ENCODE measurements around the gene SPDL1. TPM values are rescaled to one million over a fixed set of nuclear protein-coding genes. Genes with fewer than 3 reads are reported as not detected.

SPDL1 gene
- polyA plus RNA-seq, 1 experiment = 35.4 TPM

- peak; percentile 54 for DNase-seq (ENCODE audit: low read depth)
- TF ChIP-seq CTCF (IDR thresholded peaks at IDR 0.05; ENCODE audit: insufficient read depth, low read depth, low read length) = no peak
- POLR2A ChIA-PET = interaction anchor here (0.5 kb wide), 1 partner anchor 55 kb away, joined by 3 read pairs; no protein-coding TSS in a partner anchor
- CTCF ChIA-PET = interaction anchor here (2.3 kb wide), 1 partner anchor 10 kb away, joined by 6 read pairs; no protein-coding TSS in a partner anchor
- no peak overlapping the region for H3K4me3 ChIP-seq (ENCODE audit: low read depth, low read length)
- H3K36me3 ChIP-seq (ENCODE audit: control insufficient read depth, insufficient read depth, low read length) = no peaks in the 10 kb centered on the region
- no peaks in the 10 kb centered on the region for H3K27me3 ChIP-seq (ENCODE audit: control insufficient read depth, insufficient read depth, low read length)
These were observed 19.0 kb downstream of the SPDL1 start for GRCh38 chr5:169602535-169602934.

GRCh38 chr5:169606279-169606678, 22.7 kb downstream of the SPDL1 start:
- Histone ChIP-seq H3K36me3 (ENCODE audit: control insufficient read depth, insufficient read depth, low read length) (no peaks in the 10 kb centered on the region), H3K4me3 (ENCODE audit: low read depth, low read length) (no peak overlapping the region), H3K27me3 (ENCODE audit: control insufficient read depth, insufficient read depth, low read length) (no peaks in the 10 kb centered on the region)
- ChIA-PET CTCF (no interaction called here), POLR2A (no interaction called here)
- DNase-seq (ENCODE audit: low read depth) = no peak
- no peak for TF ChIP-seq CTCF (IDR thresholded peaks at IDR 0.05; ENCODE audit: insufficient read depth, low read depth, low read length)

- no peak for TF ChIP-seq CTCF (IDR thresholded peaks at IDR 0.05; ENCODE audit: insufficient read depth, low read depth, low read length)
- CTCF ChIA-PET = no interaction called here
- Histone ChIP-seq H3K36me3 (ENCODE audit: control insufficient read depth, insufficient read depth, low read length) (no peaks in the 10 kb centered on the region), H3K27me3 (ENCODE audit: control insufficient read depth, insufficient read depth, low read length) (no peaks in the 10 kb centered on the region), H3K4me3 (ENCODE audit: low read depth, low read length) (no peak overlapping the region)
- DNase-seq (ENCODE audit: low read depth) = no peak
- POLR2A ChIA-PET = interaction anchor here (0.7 kb wide), 1 partner anchor 18 kb away, joined by 3 read pairs; no protein-coding TSS in a partner anchor
These were observed 24.3 kb downstream of the SPDL1 start for GRCh38 chr5:169607882-169608281.

- CTCF ChIA-PET = no interaction called here
- TF ChIP-seq CTCF (IDR thresholded peaks at IDR 0.05; ENCODE audit: insufficient read depth, low read depth, low read length) = no peak
- no peak overlapping the region for H3K4me3 ChIP-seq (ENCODE audit: low read depth, low read length)
These were observed 26.1 kb downstream of the SPDL1 start for GRCh38 chr5:169609716-169610115.

GRCh38 chr5:169610606-169611005, 27.0 kb downstream of the SPDL1 start:
- no peaks in the 10 kb centered on the region for H3K27me3 ChIP-seq (ENCODE audit: control insufficient read depth, insufficient read depth, low read length)
- no peak for DNase-seq (ENCODE audit: low read depth)
- POLR2A ChIA-PET = no interaction called here
- CTCF ChIA-PET = interaction anchor here (0.6 kb wide), 1 partner anchor 15 kb away, joined by 4 read pairs; no protein-coding TSS in a partner anchor
- no peak overlapping the region for H3K4me3 ChIP-seq (ENCODE audit: low read depth, low read length)
- no peak for TF ChIP-seq CTCF (IDR thresholded peaks at IDR 0.05; ENCODE audit: insufficient read depth, low read depth, low read length)
- no peaks in the 10 kb centered on the region for H3K36me3 ChIP-seq (ENCODE audit: control insufficient read depth, insufficient read depth, low read length)

More at GRCh38 chr5:169609716-169610115, 26.1 kb downstream of the SPDL1 start:
- Histone ChIP-seq H3K36me3 (ENCODE audit: control insufficient read depth, insufficient read depth, low read length) (no peaks in the 10 kb centered on the region), H3K27me3 (ENCODE audit: control insufficient read depth, insufficient read depth, low read length) (no peaks in the 10 kb centered on the region)
- POLR2A ChIA-PET = no interaction called here
- no peak for DNase-seq (ENCODE audit: low read depth)

Data from BJ (cell line).